Measurements from ENCODE around the gene DBN1. TPM values are rescaled to one million over a fixed set of nuclear protein-coding genes. Genes with fewer than 3 reads are reported as not detected.

DBN1 gene
- total and polyA plus RNA-seq, 9 of the 15 experiments (the other 6 are each of a cell fraction or from before 2014, with no cell fraction given): 0.25 to 87.2 (median 27.9) TPM

DNA sequence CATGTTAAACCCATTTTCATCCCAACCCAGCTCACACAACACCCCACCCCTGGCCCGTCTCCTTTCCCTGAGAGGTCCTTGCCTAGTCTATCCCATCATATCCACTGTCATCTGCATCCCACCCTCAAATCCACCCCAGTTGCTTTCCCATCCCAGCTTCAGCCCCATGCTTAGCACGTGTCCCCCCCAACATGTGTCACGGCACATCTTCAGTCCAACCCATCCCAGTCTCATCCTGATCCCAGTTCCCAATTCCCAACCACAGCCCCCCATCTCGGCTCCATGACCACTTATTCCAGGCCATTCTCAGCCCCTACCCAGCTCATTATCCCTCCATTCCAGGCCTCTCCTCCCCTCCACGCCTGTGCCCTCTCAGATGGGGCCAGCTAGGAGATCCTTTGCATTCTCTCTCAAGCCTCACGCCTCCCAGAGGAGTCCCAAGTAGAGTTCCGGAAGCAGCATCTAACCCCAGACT is 605 bp upstream of the DBN1 start:
- H3K4me3 ChIP-seq: no peak overlapping the region
- H3K9ac ChIP-seq (ENCODE audit: insufficient read depth in 1 of 2, low read depth in 2 of 2, low read length in 2 of 2): peak overlapping the region; percentile 42 to 70; a peak in 2 of 4 replicates
- WGBS (ENCODE audit: insufficient coverage, low coverage, missing lambda C conversion rate): 38% methylated on average over 7 of the region's 7 CpGs
- ATAC-seq: no peak
- intact Hi-C loops (cut with micrococcal nuclease) (no loop called here), in situ Hi-C loops (cut with MboI) (no loop called here)
- no peaks in the 10 kb centered on the region for H3K27me3 ChIP-seq (ENCODE audit: control insufficient read depth in 2 of 2, insufficient read depth in 2 of 2, low read length in 2 of 2)
- POLR2A ChIA-PET: interaction anchor here (0.7 to 1.7 kb wide), 5 partner anchors 11 to 26 kb away, joined by 3 to 10 read pairs (median 4); no protein-coding TSS in a partner anchor
- H3K36me3 ChIP-seq (ENCODE audit: control insufficient read depth, insufficient read depth, low read length): peaks cover 16% of the 10 kb centered on the region; the same call in 1 of the 3 replicates
- peak overlapping the region; percentile 30 for H3K4me2 ChIP-seq (ENCODE audit: insufficient read depth, low read length)
- H3K4me1 ChIP-seq (replicated peaks in 1 of 2; ENCODE audit: control insufficient read depth in 2 of 2, insufficient read depth in 2 of 2, low read length in 2 of 2): peaks cover 25 to 67% of the 10 kb centered on the region in 2 experiments
- no peaks in the 10 kb centered on the region for H3K9me1 ChIP-seq (ENCODE audit: control insufficient read depth, insufficient read depth, low read length)
- H3K79me2 ChIP-seq (ENCODE audit: control insufficient read depth, insufficient read depth, low read length): peaks cover 36% of the 10 kb centered on the region
- no TSS peak for BruUV-seq (replicated peaks)
- CTCF ChIA-PET (ENCODE audit: low intra/inter-chr PET ratio): interaction anchor here (0.7 kb wide), 1 partner anchor 114 kb away, joined by 3 read pairs; no protein-coding TSS in a partner anchor
- H4K20me1 ChIP-seq (replicated peaks; ENCODE audit: control insufficient read depth, insufficient read depth, low read length): no peaks in the 10 kb centered on the region; the same call in 1 of the 2 replicates
- DNase-seq (ENCODE audit: extremely low read depth in 1 of 4, low spot score in 3 of 4): no peak
- H3K9me3 ChIP-seq (replicated peaks; ENCODE audit: control insufficient read depth, insufficient read depth, low read depth, low read length): no peaks in the 10 kb centered on the region
- no peak for FAIRE-seq
- H3K27ac ChIP-seq (ENCODE audit: extremely low read depth, low read depth, low read length): peak overlapping the region; percentile 24; the same call in 1 of the 3 replicates
- peak overlapping the region; percentile 78 for H2AFZ ChIP-seq (ENCODE audit: low read depth, low read length)
- TF ChIP-seq, protein P1, sequence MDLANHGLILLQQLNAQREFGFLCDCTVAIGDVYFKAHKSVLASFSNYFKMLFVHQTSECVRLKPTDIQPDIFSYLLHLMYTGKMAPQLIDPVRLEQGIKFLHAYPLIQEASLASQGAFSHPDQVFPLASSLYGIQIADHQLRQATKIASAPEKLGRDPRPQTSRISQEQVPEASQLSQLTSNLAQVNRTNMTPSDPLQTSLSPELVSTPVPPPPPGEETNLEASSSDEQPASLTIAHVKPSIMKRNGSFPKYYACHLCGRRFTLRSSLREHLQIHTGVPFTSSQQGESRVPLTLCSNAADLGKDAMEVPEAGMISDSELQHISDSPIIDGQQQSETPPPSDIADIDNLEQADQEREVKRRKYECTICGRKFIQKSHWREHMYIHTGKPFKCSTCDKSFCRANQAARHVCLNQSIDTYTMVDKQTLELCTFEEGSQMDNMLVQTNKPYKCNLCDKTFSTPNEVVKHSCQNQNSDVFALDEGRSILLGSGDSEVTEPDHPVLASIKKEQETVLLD (IDR thresholded peaks at IDR 0.05): 0 out of 2 replicates have a peak, but pooled peaks have one; percentile 34
- peak in 1 of 2 experiments; percentile 49; a peak in 1 of 4 replicates for TF ChIP-seq HDAC1 (IDR thresholded peaks at IDR 0.05)
- no peak for TF ChIP-seq ZNF76 (CRISPR knock-in tag; IDR thresholded peaks at IDR 0.05; ENCODE audit: borderline replicate concordance)
- TF ChIP-seq, protein P2, sequence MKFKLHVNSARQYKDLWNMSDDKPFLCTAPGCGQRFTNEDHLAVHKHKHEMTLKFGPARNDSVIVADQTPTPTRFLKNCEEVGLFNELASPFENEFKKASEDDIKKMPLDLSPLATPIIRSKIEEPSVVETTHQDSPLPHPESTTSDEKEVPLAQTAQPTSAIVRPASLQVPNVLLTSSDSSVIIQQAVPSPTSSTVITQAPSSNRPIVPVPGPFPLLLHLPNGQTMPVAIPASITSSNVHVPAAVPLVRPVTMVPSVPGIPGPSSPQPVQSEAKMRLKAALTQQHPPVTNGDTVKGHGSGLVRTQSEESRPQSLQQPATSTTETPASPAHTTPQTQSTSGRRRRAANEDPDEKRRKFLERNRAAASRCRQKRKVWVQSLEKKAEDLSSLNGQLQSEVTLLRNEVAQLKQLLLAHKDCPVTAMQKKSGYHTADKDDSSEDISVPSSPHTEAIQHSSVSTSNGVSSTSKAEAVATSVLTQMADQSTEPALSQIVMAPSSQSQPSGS (CRISPR knock-in tag; IDR thresholded peaks at IDR 0.05): no peak
- TF ChIP-seq CBX5 (IDR thresholded peaks at IDR 0.05; ENCODE audit: borderline replicate concordance, low read depth): no peak
- TF ChIP-seq, protein P3, sequence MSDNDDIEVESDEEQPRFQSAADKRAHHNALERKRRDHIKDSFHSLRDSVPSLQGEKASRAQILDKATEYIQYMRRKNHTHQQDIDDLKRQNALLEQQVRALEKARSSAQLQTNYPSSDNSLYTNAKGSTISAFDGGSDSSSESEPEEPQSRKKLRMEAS (CRISPR knock-in tag; IDR thresholded peaks at IDR 0.05): peak; percentile 56
- no peak for TF ChIP-seq BMI1 (IDR thresholded peaks at IDR 0.05; ENCODE audit: low read length)
- TF ChIP-seq HDGF (IDR thresholded peaks at IDR 0.05): 0 out of 2 replicates have a peak, but pooled peaks have one; percentile 53
- no peak for TF ChIP-seq MAFK (IDR thresholded peaks at IDR 0.05; ENCODE audit: low read length)
- peak; percentile 28 for TF ChIP-seq RBBP5 (IDR thresholded peaks at IDR 0.05; ENCODE audit: borderline replicate concordance, insufficient read depth, low read length, poor library complexity, severe bottlenecking)

Data from K562 (cell line).